DMS 273 (cell line): ENCODE data around the gene IL18BP.
A peak's percentile ranks its signal among the peaks of the same experiment; 100 is the strongest.

Experiments used
- DNase-seq: peaks from one replicate; lab custom pipeline; 2025; ENCODE audit not compliant: unreplicated experiment; lab: John Stamatoyannopoulos, UW

IL18BP gene

GRCh38 chr11:72010529-72011233, 12.0 kb downstream of the IL18BP start:
- DNase-seq, result no peak

DNA sequence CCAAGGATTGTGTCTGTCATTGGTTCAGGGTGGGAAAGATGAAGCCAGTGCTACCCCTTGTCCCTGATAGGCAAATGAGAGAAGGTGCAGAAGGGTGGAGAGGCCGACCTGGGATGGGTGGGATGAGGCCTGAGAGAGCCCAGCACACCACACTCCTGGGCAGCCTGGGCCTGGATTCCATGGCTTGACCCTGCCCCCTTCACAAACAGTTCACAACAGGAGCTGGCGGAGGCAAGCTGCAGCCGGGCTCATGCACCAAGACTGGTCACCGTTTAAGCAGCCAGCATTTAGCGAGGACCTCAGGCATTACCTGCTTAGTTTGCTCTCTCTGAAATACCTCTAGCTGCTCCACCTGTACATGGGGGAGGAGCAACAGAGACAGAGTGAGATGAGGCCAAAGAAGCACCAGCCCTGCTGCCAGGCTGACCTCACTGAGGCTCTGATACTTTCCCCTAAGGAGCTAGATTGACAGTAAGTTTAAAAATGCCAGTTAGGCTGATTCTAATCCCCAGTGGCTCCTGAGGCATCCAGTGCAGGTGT, 13.5 kb downstream of the IL18BP start:
- no peak for DNase-seq

- DNase-seq, result no peak
These were observed 14.4 kb downstream of the IL18BP start for GRCh38 chr11:72012897-72013721.

DNA sequence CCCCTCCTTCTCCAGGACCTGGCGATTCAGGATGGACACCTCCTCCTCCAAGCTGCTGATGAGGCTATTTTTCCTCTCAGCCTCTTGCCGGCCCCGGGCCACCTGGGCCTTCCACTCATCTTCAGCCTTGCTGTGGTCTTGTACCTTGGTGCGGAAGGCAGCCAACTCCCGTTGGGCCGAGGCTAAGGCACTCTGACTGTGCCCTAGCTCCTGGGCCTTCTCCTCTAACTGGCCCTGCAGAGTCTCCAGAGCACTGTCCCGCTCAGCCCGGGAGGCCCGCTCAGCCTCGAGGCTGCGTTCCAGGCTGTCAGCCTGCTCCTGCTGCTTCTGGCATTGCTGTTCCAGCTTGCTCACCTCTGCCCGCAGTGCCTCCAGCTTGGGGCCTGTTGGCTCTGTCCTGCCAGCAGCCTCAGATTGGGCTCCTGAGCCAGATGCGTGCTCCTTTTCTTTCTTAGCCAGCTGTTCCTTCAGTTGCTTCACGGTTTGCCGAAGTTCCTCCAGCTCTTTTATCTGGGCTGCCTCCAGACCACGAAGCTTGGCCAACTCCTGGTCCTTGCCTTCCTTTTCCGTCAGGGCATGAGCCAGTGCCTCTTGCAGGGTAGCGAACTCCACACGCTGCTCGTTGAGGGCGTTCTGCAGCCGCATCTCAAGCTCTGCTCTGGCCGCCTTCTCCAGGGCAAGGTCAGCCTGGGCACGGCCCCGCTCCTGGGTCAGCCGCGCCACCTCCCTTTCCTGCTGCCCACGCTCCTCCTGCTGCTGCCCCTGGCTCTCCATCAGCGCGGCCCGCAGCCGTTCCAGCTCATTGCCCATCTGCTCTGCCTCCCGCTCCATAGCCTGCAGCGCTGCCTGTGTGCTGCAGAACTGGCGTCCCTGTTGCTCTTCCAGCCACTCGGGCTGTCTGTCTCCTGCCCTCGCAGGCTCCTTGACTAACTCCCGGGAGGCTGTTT, 15.3 kb downstream of the IL18BP start:
- DNase-seq, result no peak

GRCh38 chr11:72014761-72015320, 16.1 kb downstream of the IL18BP start:
- no peak for DNase-seq

DNA sequence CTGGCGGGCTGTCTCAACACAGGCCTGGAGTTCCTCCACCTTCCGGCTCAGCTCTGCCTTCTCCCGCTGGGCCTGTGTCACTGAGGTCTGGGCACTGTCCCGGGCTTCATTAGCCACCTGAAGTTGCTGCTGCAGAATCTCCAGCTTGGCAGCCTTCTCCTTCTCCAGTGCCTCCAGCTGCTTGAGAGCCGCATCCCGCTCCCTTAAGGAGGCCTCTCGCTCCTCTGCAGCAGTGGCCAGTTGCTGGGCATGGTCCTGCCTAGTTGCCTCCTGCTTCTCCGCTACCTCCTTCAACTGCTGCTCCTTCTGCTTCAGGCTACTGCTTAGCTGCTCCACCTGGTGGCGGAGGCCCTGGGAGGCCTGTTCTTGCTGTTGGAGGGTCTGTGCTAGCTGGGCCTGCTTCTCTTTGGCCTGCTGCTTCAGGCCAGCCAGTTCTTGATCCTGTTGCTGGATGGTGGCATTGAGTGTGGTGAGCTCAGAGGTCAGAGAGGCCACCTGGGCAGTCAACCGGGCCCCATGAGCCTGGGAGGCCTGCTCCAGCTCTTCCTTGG, 16.9 kb downstream of the IL18BP start:
- DNase-seq, result peak; percentile 19

GRCh38 chr11:72018171-72018570, 19.5 kb downstream of the IL18BP start:
- DNase-seq, result no peak

DNA sequence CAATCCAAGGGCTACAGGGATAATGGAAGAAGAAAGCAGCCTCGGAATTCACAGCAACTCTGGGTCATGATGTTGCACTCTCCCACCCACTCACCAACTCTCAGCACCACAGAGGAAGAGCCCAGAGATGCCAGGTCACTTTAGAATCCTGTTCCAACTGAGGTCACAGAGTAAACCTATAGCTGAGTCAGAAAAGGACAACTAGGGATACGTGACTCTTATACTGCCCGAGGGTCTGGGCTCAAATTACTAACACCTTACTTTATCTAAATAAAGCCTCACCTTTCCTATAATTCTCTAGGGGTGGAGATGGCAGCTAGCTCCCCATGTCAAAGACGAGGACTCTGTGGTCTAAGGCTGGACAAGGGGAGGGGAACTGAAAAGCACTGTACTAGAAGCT, 24.6 kb downstream of the IL18BP start:
- no peak for DNase-seq

GRCh38 chr11:72024069-72024754, 25.5 kb downstream of the IL18BP start:
- DNase-seq, result no peak

DNA sequence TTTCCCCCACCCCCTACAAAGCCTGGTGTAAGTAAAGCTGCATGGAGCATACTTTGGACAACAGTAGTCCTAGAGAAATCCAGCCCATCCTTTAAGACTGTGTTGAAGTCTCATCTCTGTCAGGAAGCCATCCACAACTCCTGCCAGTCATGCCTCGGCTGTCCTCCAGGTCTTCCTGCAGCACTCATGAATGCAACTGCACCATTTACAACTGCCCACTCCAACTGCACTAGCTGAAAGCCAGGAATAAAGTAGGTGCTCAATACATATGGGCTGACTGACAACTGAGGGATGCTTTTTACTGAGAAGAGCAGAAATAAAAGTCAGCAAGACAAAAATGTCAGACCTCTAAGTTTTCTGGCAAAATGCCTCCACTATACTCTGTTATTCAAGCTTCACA, 27.4 kb downstream of the IL18BP start:
- DNase-seq, result no peak

- no peak for DNase-seq
These were observed 31.9 kb downstream of the IL18BP start for GRCh38 chr11:72030472-72031045.

- no peak for DNase-seq
These were observed 38.0 kb downstream of the IL18BP start for GRCh38 chr11:72036687-72037086.

GRCh38 chr11:72037554-72038311, 39.0 kb downstream of the IL18BP start:
- DNase-seq, result peak; percentile 26

DNA sequence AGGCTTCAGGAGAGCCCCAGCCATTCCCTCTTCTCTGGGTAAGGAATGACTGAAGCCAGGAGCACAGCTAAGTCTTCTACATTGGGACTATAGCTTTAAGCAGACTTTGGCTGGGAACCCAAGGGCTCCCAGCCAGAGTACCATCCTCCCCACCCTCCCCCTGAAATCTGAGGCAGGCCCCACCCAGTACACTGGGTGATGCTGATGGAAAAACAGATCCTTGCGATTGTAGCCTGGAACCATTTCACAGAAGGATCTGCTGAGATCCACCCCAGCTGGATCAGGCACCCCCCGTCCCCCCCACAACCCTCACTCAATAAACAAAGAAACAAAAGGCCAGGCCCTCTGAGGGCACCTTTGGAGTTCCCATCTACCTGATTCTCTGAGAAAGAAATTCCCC, 39.8 kb downstream of the IL18BP start:
- DNase-seq, result peak; percentile 72

DNA sequence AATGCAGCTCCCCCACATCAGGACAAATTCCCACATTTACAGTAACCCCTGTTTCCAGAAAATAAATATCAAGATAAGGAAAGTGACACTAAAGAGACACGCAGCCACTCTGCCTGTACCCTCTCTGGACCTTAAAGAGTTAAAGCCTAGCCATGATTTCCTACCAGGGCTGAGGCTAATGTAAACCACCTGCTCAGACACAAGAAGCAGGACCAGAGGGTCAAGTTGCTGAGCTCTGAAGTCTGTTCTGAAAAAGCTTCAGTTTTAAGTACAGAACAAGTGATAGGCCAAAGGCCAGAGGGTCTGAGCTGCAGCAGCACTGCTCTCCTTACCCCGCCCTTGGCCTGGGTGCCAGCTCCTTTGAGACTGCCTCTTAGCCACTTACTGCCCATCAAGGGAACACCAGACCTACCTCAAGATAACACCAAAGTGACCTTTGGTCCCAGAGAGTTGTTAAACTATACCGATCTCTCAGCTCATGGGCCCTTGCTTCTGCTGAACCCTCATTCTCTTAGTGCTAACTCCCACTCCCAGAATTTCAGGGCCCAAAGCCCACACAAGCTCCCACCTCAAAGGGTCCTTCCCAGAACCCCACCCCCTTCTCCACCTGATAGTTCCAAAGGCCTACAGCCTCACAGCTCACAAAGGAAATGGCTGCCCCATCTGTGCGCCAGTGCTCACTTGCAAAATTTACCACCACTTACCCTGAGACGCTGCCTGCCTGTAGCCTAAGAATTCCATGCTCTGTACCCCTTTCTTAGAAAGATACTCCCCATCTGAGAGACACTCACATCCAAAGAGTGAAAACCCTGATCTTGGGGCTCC, 40.5 kb downstream of the IL18BP start:
- peak; percentile 35 for DNase-seq

- peak; percentile 16 for DNase-seq
These were observed 41.2 kb downstream of the IL18BP start for GRCh38 chr11:72039856-72040401.

GRCh38 chr11:72040491-72041363, 42.0 kb downstream of the IL18BP start:
- DNase-seq, result peak; percentile 92
